ENCODE results near the gene CERT1. TPM values are rescaled to one million over a fixed set of nuclear protein-coding genes. Genes with fewer than 3 reads are reported as not detected.

Gene CERT1
- total RNA-seq, 1 donor, result 50.3 TPM

- Histone ChIP-seq H3K4me3 (ENCODE audit: insufficient read depth, low read length) (no peak overlapping the region), H3K27ac (ENCODE audit: low read depth, low read length) (no peak overlapping the region), H4K20me1 (ENCODE audit: insufficient read depth, low read length) (peaks cover 38% of the 10 kb centered on the region), H3K36me3 (ENCODE audit: insufficient read depth, low read length) (no peaks in the 10 kb centered on the region), H3K4me1 (ENCODE audit: insufficient read depth, low read length) (no peaks in the 10 kb centered on the region), H2AFZ (ENCODE audit: low read length) (no peak overlapping the region), H3K27me3 (ENCODE audit: insufficient read depth, low read length) (no peaks in the 10 kb centered on the region), H3K9me3 (ENCODE audit: low read depth, low read length) (peaks cover 4% of the 10 kb centered on the region), H3K4me2 (ENCODE audit: insufficient read depth, low read length) (no peak overlapping the region), H3K79me2 (ENCODE audit: insufficient read depth, low read length) (peaks cover 81% of the 10 kb centered on the region)
- TF ChIP-seq CTCF (IDR thresholded peaks at IDR 0.05; ENCODE audit: extremely low read depth, low read depth, low read length), result no peak
- DNase-seq (ENCODE audit: insufficient read length, low spot score, missing footprints), result no peak
These were observed 38.0 kb downstream of the CERT1 start for GRCh38 chr5:75473463-75473862.

GRCh38 chr5:75472973-75473372 is 38.5 kb downstream of the CERT1 start:
- Histone ChIP-seq H3K4me2 (ENCODE audit: insufficient read depth, low read length) (no peak overlapping the region), H3K79me2 (ENCODE audit: insufficient read depth, low read length) (peaks cover 83% of the 10 kb centered on the region), H3K4me3 (ENCODE audit: insufficient read depth, low read length) (no peak overlapping the region), H4K20me1 (ENCODE audit: insufficient read depth, low read length) (peaks cover 42% of the 10 kb centered on the region), H3K4me1 (ENCODE audit: insufficient read depth, low read length) (no peaks in the 10 kb centered on the region), H3K27me3 (ENCODE audit: insufficient read depth, low read length) (no peaks in the 10 kb centered on the region), H2AFZ (ENCODE audit: low read length) (no peak overlapping the region), H3K36me3 (ENCODE audit: insufficient read depth, low read length) (no peaks in the 10 kb centered on the region), H3K27ac (ENCODE audit: low read depth, low read length) (no peak overlapping the region), H3K9me3 (ENCODE audit: low read depth, low read length) (peaks cover 8% of the 10 kb centered on the region)
- no peak for DNase-seq (ENCODE audit: insufficient read length, low spot score, missing footprints)
- TF ChIP-seq CTCF (IDR thresholded peaks at IDR 0.05; ENCODE audit: extremely low read depth, low read depth, low read length), result no peak

- Histone ChIP-seq H3K4me2 (ENCODE audit: insufficient read depth, low read length) (no peak overlapping the region), H4K20me1 (ENCODE audit: insufficient read depth, low read length) (peaks cover 42% of the 10 kb centered on the region), H3K4me3 (ENCODE audit: insufficient read depth, low read length) (no peak overlapping the region), H3K79me2 (ENCODE audit: insufficient read depth, low read length) (peaks cover 85% of the 10 kb centered on the region), H3K4me1 (ENCODE audit: insufficient read depth, low read length) (no peaks in the 10 kb centered on the region), H3K27ac (ENCODE audit: low read depth, low read length) (no peak overlapping the region), H3K36me3 (ENCODE audit: insufficient read depth, low read length) (no peaks in the 10 kb centered on the region), H2AFZ (ENCODE audit: low read length) (no peak overlapping the region), H3K9me3 (ENCODE audit: low read depth, low read length) (peaks cover 8% of the 10 kb centered on the region), H3K27me3 (ENCODE audit: insufficient read depth, low read length) (no peaks in the 10 kb centered on the region)
- DNase-seq (ENCODE audit: insufficient read length, low spot score, missing footprints), result no peak
- no peak for TF ChIP-seq CTCF (IDR thresholded peaks at IDR 0.05; ENCODE audit: extremely low read depth, low read depth, low read length)
These were observed 40.2 kb downstream of the CERT1 start for GRCh38 chr5:75471193-75471592.

- DNase-seq (ENCODE audit: insufficient read length, low spot score, missing footprints), result no peak
- Histone ChIP-seq H3K36me3 (ENCODE audit: insufficient read depth, low read length) (no peaks in the 10 kb centered on the region), H4K20me1 (ENCODE audit: insufficient read depth, low read length) (peaks cover 39% of the 10 kb centered on the region), H3K4me1 (ENCODE audit: insufficient read depth, low read length) (no peaks in the 10 kb centered on the region), H3K9me3 (ENCODE audit: low read depth, low read length) (peaks cover 8% of the 10 kb centered on the region), H3K79me2 (ENCODE audit: insufficient read depth, low read length) (peaks cover 90% of the 10 kb centered on the region), H3K27me3 (ENCODE audit: insufficient read depth, low read length) (no peaks in the 10 kb centered on the region), H2AFZ (ENCODE audit: low read length) (no peak overlapping the region), H3K27ac (ENCODE audit: low read depth, low read length) (no peak overlapping the region), H3K4me3 (ENCODE audit: insufficient read depth, low read length) (no peak overlapping the region), H3K4me2 (ENCODE audit: insufficient read depth, low read length) (no peak overlapping the region)
- TF ChIP-seq CTCF (IDR thresholded peaks at IDR 0.05; ENCODE audit: extremely low read depth, low read depth, low read length), result no peak
These were observed 42.4 kb downstream of the CERT1 start for GRCh38 chr5:75469017-75469416.
